Measurements from ENCODE around the gene ATP13A2. TPM values are rescaled to one million over a fixed set of nuclear protein-coding genes. Genes with fewer than 3 reads are reported as not detected.

ATP13A2 gene
- total RNA-seq, 1 donor from 2014 or later: 42.1 TPM

DNA sequence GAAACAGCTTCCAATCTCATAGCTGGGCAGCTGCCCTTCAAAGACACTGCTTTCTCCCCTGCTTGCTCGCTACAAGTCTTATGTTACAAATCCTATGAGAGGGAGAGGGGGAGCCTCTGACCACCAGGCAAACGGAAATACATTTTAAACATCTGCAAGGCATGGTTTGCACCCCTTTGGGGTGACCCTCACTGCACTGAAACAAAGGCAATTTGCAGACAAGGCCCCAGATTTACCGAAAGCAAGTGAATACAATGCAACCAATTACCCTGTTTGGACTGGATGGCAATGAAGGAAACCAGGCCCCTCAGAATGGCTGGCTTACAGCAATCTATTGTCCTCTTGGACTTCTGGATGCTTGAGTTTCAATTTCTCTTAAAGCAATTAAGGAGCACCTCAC, 11.8 kb upstream of the ATP13A2 start:
- Histone ChIP-seq H3K4me3 (no peak overlapping the region), H3K27me3 (no peaks in the 10 kb centered on the region), H3K27ac (no peak overlapping the region), H3K9me3 (no peaks in the 10 kb centered on the region), H3K36me3 (peaks cover 100% of the 10 kb centered on the region), H3K4me1 (peaks cover 13% of the 10 kb centered on the region)
- intact Hi-C loops (cut with DNase I): no loop called here
- ATAC-seq (no peak), DNase-seq (no peak)
- TF ChIP-seq, protein P1, sequence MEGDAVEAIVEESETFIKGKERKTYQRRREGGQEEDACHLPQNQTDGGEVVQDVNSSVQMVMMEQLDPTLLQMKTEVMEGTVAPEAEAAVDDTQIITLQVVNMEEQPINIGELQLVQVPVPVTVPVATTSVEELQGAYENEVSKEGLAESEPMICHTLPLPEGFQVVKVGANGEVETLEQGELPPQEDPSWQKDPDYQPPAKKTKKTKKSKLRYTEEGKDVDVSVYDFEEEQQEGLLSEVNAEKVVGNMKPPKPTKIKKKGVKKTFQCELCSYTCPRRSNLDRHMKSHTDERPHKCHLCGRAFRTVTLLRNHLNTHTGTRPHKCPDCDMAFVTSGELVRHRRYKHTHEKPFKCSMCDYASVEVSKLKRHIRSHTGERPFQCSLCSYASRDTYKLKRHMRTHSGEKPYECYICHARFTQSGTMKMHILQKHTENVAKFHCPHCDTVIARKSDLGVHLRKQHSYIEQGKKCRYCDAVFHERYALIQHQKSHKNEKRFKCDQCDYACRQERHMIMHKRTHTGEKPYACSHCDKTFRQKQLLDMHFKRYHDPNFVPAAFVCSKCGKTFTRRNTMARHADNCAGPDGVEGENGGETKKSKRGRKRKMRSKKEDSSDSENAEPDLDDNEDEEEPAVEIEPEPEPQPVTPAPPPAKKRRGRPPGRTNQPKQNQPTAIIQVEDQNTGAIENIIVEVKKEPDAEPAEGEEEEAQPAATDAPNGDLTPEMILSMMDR (IDR thresholded peaks at IDR 0.05): no peak

DNA sequence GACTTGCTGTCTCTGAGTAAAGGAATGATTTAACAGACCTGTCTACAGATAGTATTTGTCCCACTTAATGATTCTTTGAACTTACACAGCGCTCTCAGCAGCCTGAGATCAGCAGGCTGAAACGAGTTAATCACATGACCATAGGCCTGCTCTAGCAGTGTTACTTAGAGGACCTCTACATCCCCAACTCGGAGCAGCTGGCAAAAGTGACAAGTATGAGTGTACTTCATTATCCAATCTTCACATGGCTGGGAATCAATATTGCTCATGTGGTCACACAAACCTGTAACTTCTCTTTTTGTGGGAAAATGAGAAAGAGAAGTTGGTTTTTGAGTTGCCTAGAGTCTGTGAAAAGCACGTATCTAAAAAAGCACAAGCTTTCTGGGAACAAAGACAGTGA, 11.4 kb upstream of the ATP13A2 start:
- H3K4me1 ChIP-seq: peaks cover 9% of the 10 kb centered on the region
- no peak for ATAC-seq
- H3K9me3 ChIP-seq: no peaks in the 10 kb centered on the region
- no peak overlapping the region for H3K27ac ChIP-seq
- TF ChIP-seq, protein P1 (IDR thresholded peaks at IDR 0.05): no peak
- peaks cover 100% of the 10 kb centered on the region for H3K36me3 ChIP-seq
- no peak for DNase-seq
- intact Hi-C loops (cut with DNase I): no loop called here
- no peaks in the 10 kb centered on the region for H3K27me3 ChIP-seq
- no peak overlapping the region for H3K4me3 ChIP-seq

DNA sequence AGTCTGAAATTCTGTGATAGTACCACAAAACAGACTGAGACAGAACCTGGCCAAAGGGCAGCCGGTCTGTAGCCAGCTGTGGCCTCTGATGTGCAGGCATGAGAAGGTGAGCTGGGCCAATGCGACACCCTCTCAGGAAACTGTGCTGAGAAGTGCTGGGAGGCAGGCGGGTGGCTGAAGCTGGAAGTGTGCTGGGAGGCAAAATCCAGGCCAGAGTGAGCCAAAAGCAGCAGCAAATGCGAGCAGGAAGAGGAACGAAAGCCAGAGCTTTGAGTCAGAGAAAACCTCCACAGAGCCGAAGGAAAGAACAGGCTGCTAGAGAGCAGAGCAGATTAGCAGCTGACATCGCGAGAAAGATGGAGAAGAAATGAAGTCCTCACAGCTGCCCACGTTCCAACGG, 10.2 kb upstream of the ATP13A2 start:
- Histone ChIP-seq H3K36me3 (peaks cover 94% of the 10 kb centered on the region), H3K27me3 (no peaks in the 10 kb centered on the region), H3K9me3 (no peaks in the 10 kb centered on the region), H3K4me1 (no peaks in the 10 kb centered on the region), H3K27ac (no peak overlapping the region), H3K4me3 (no peak overlapping the region)
- TF ChIP-seq, protein P1 (IDR thresholded peaks at IDR 0.05): no peak
- DNase-seq: peak; percentile 44
- no peak for ATAC-seq
- intact Hi-C loops (cut with DNase I): no loop called here

DNA sequence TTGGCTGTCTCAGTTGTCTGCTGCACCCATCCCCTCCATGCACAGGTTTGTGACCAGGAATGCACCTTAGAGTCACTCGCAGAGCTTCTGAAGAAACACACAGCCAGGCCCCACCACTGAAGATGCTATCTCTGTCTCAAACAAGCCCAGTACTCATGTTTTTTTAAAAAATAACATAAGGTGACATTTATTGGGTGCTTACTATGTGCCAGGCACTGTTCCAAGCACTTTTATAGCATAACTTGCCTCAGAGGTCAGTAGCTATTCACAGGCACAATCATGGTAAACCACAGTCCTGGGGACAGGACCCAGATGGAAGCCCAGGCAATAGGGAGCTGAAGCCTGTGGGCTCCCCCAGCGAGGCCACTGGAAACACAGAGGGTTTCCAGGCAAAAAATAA, 8.8 kb upstream of the ATP13A2 start:
- DNase-seq (no peak), ATAC-seq (no peak)
- no peaks in the 10 kb centered on the region for H3K9me3 ChIP-seq
- no peak overlapping the region for H3K4me3 ChIP-seq
- intact Hi-C loops (cut with DNase I): no loop called here
- no peaks in the 10 kb centered on the region for H3K4me1 ChIP-seq
- H3K27me3 ChIP-seq: no peaks in the 10 kb centered on the region
- H3K27ac ChIP-seq: no peak overlapping the region
- TF ChIP-seq, protein P1 (IDR thresholded peaks at IDR 0.05): no peak
- peaks cover 80% of the 10 kb centered on the region for H3K36me3 ChIP-seq

DNA sequence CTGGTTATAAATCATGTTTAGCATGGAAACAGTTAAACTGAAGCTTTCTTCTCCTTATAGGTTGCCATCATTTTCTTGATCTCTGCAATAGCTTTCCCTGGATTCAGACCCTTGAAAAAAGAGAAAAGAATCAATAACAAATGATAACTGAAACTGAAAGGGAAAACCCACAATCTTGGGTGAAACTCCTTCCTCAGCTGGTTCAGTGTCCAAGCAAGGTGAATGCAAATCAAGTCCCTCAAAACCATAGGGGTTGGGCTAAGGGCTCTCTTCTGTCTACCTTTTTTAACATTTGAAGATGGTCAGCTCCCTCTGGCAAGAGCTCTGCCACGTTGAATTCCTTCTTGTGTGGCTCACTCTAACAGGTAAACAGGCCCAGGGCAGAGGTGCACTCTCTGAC, 7.1 kb upstream of the ATP13A2 start:
- TF ChIP-seq, protein P1 (IDR thresholded peaks at IDR 0.05): no peak
- Histone ChIP-seq H3K4me3 (no peak overlapping the region), H3K4me1 (no peaks in the 10 kb centered on the region), H3K27me3 (no peaks in the 10 kb centered on the region), H3K9me3 (no peaks in the 10 kb centered on the region), H3K27ac (no peak overlapping the region), H3K36me3 (peaks cover 63% of the 10 kb centered on the region)
- ATAC-seq (no peak), DNase-seq (no peak)
- intact Hi-C loops (cut with DNase I): no loop called here

DNA sequence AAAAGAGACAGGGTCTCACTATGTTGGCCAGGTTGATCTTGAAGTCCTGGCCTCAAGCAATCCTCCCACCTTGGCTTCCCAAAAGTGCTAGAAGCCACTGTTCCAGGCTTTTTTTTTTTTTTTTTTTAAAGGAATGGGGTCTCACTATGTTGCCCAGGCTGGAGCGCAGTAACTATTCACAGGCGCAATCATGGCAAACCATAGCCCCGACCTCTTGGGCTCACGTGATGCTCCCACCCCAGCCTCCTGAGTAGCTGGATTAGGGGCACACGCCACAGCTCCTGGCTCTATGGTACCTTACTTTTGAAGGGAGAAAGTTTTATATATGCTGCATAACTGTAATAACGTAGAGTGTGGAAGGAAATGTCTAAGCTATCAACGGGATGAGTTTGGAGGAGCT, 5.7 kb upstream of the ATP13A2 start:
- ATAC-seq: no peak
- TF ChIP-seq, protein P1 (IDR thresholded peaks at IDR 0.05): no peak
- Histone ChIP-seq H3K27ac (no peak overlapping the region), H3K27me3 (no peaks in the 10 kb centered on the region), H3K9me3 (no peaks in the 10 kb centered on the region), H3K4me3 (no peak overlapping the region), H3K36me3 (peaks cover 49% of the 10 kb centered on the region), H3K4me1 (peaks cover under 1% of the 10 kb centered on the region)
- intact Hi-C loops (cut with DNase I): no loop called here
- no peak for DNase-seq
